CD4-positive, alpha-beta T cell treated with Interferon gamma for 1 hour (primary cell): ENCODE results near the gene AUNIP.

Source experiments
- DNase-seq: peaks from one replicate; pipeline ENCODE4 v3.0.0-alpha.2; 2020

Gene AUNIP

GRCh38 chr1:25858906-25859789, at the start of gene AUNIP:
Gene AUNIP (minus strand): TSS chr1:25859457. CDS start chr1:25859357, 100 bp downstream.
- peak; percentile 89 for DNase-seq

- no peak for DNase-seq
Observed at GRCh38 chr1:25909040-25909439, 49.8 kb upstream of the AUNIP start.

GRCh38 chr1:25908161-25908560, 48.9 kb upstream of the AUNIP start:
- no peak for DNase-seq

GRCh38 chr1:25907601-25908000, 48.3 kb upstream of the AUNIP start:
- DNase-seq = no peak

- DNase-seq = peak; percentile 15
Observed at GRCh38 chr1:25906644-25907300, 47.5 kb upstream of the AUNIP start.

GRCh38 chr1:25905680-25906643, 46.7 kb upstream of the AUNIP start, which contains the start of gene STMN1:
Gene STMN1 (minus strand): TSS chr1:25906419. CDS start chr1:25904676, 1,743 bp downstream.
- peak; percentile 89 for DNase-seq

- DNase-seq = peak; percentile 91
Observed at GRCh38 chr1:25904943-25905679, 45.9 kb upstream of the AUNIP start.

- DNase-seq = no peak
Observed at GRCh38 chr1:25903986-25904385, 44.7 kb upstream of the AUNIP start.

GRCh38 chr1:25902462-25902861, 43.2 kb upstream of the AUNIP start:
- DNase-seq = no peak

- DNase-seq = no peak
Observed at GRCh38 chr1:25900219-25900618, 41.0 kb upstream of the AUNIP start.

- no peak for DNase-seq
Observed at GRCh38 chr1:25899792-25900191, 40.5 kb upstream of the AUNIP start.

- no peak for DNase-seq
Observed at GRCh38 chr1:25898223-25899015, 39.2 kb upstream of the AUNIP start.

- DNase-seq = no peak
Observed at GRCh38 chr1:25897754-25898153, 38.5 kb upstream of the AUNIP start.

- DNase-seq = no peak
Observed at GRCh38 chr1:25896266-25896665, 37.0 kb upstream of the AUNIP start.

GRCh38 chr1:25895365-25895990, 36.2 kb upstream of the AUNIP start:
- DNase-seq = peak; percentile 90

- DNase-seq = no peak
Observed at GRCh38 chr1:25893116-25893515, 33.9 kb upstream of the AUNIP start.

- no peak for DNase-seq
Observed at GRCh38 chr1:25891606-25892005, 32.3 kb upstream of the AUNIP start.

GRCh38 chr1:25890239-25891034, 31.2 kb upstream of the AUNIP start:
- DNase-seq = no peak

- no peak for DNase-seq
Observed at GRCh38 chr1:25889470-25889869, 30.2 kb upstream of the AUNIP start.

- no peak for DNase-seq
Observed at GRCh38 chr1:25888426-25888987, 29.2 kb upstream of the AUNIP start.
